Activated CD8-positive, alpha-beta T cell treated with anti-CD3 and anti-CD28 coated beads, Interleukin-2, amount 10 ng/mL, durations not matched to agents 7 days and 5 days (primary cell): ENCODE measurements around the gene ALX3. TPM values are rescaled to one million over a fixed set of nuclear protein-coding genes. Genes with fewer than 3 reads are reported as not detected.

Source experiments
- ATAC-seq: fragments of 150-1000 bp; cut with Tn5 transposase; one replicate; pipeline ENCODE4 v1.10.0; 2021; ENCODE audit warnings: moderate library complexity
- CTCF ChIA-PET: fragments of 350-600 bp; sonication (Branson Sonifier 250); formaldehyde crosslinking; loops from one replicate; lab custom pipeline; 2021; ENCODE audit warnings: antibody characterized with exemption; lab: Charles Lee
- POLR2A ChIA-PET: fragments of 350-600 bp; sonication (Branson Sonifier 250); formaldehyde crosslinking; loops from one replicate; lab custom pipeline; 2021; ENCODE audit warnings: antibody characterized with exemption; lab: Charles Lee
- DNase-seq: peaks from one replicate; pipeline ENCODE4 v3.0.0-alpha.2; 2020
- H3K27ac Mint-ChIP-seq: one replicate; pipeline ENCODE4 v1.8.0; 2021; ENCODE audit warnings: mild to moderate bottlenecking, mixed read lengths
- H3K27me3 Mint-ChIP-seq: one replicate; pipeline ENCODE4 v1.8.0; 2021; ENCODE audit warnings: low read depth, mixed read lengths
- H3K36me3 Mint-ChIP-seq: one replicate; pipeline ENCODE4 v1.8.0; 2021; ENCODE audit warnings: low read depth, mixed read lengths
- H3K4me1 Mint-ChIP-seq: one replicate; pipeline ENCODE4 v1.8.0; 2021; ENCODE audit warnings: low read depth, mixed read lengths
- H3K4me3 Mint-ChIP-seq: one replicate; pipeline ENCODE4 v1.8.0; 2021; ENCODE audit warnings: mild to moderate bottlenecking, mixed read lengths
- H3K9me3 Mint-ChIP-seq: one replicate; pipeline ENCODE4 v1.8.0; 2022; ENCODE audit warnings: mixed read lengths; ENCODE audit not compliant: insufficient read depth
- total RNA-seq, 2 experiments: library from RNA; stranded (reverse); gene quantifications; one replicate each; pipeline ENCODE4 v1.2.3, GENCODE V29; 2021

ALX3 gene
- total RNA-seq, 2 experiments from 2014 or later, result not detected

DNA sequence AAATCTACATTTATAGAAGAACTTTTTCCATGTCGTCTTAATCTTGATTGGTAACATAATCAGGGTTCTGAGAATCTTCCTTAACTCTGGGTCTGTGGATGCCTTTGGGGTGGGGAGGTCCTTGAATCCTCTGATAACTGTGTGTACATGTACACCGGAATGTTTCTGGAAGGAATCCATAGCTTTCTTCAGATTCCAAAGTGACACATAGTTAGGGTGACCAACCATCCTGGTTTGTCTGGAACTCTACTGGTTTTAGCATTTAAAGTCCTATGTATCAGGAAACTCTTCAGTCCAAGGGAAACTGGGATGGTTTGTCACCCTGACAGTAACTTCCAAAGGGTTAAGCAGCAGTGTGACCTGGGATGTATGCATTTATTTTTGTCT lies 19.2 kb downstream of the ALX3 start:
- CTCF ChIA-PET, result interaction anchor here (0.8 to 5.6 kb wide), 6 partner anchors 9 to 53 kb away, joined by 3 to 47 read pairs (median 16); partner anchors contain the start of gene STRIP1
- ATAC-seq (no peak), DNase-seq (no peak)
- no peaks in the 10 kb centered on the region for H3K4me1 Mint-ChIP-seq
- no peak overlapping the region for H3K27ac Mint-ChIP-seq
- no peak overlapping the region for H3K4me3 Mint-ChIP-seq
- H3K36me3 Mint-ChIP-seq, result peaks cover 50% of the 10 kb centered on the region
- no peaks in the 10 kb centered on the region for H3K27me3 Mint-ChIP-seq
- POLR2A ChIA-PET, result interaction anchor here (0.8 to 1.2 kb wide), 2 partner anchors 17 to 22 kb away, joined by 3 read pairs; partner anchors contain the start of gene STRIP1
- no peaks in the 10 kb centered on the region for H3K9me3 Mint-ChIP-seq

DNA sequence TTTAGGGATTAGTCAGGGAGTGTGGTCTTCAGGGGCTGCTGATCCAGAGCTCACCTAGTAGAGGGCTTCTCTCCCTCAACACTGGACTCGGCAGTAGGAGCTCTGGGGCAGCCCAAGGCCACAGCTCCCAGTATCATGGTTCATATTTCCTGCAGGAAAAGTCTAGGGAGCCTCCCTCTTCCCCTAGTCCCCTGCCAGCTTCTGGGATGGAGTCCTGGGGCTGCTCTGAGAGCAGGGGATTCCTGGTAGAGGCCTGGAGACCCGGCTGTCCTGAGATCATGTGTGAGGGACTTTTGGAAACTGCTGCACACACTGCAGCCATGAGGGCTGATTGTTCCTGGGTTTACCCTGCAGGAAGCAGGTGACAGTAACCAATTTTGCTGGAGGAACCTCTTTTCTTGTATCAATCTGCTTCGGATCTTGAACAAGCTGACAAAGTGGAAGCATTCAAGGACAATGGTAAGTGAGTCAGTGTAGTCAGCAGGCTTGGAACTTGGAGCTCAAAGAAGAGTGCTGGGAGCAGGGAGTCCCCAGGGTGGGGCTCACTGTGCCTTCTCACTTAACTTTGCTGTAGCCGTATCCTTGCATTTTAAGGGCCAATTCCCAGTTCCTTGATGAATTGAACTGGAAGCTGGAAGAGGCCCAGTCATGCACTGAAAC lies 19.7 kb downstream of the ALX3 start:
- no peaks in the 10 kb centered on the region for H3K4me1 Mint-ChIP-seq
- no peak for ATAC-seq
- DNase-seq, result no peak
- ChIA-PET POLR2A (interaction anchor here (0.5 to 1.0 kb wide), 2 partner anchors 14 to 16 kb away, joined by 4 read pairs; partner anchors contain the start of gene STRIP1), CTCF (interaction anchor here (1.3 to 4.9 kb wide), 4 partner anchors 9 to 54 kb away, joined by 6 to 47 read pairs (median 10); no protein-coding TSS in a partner anchor)
- no peaks in the 10 kb centered on the region for H3K9me3 Mint-ChIP-seq
- H3K36me3 Mint-ChIP-seq, result peaks cover 52% of the 10 kb centered on the region
- H3K27me3 Mint-ChIP-seq, result no peaks in the 10 kb centered on the region
- no peak overlapping the region for H3K4me3 Mint-ChIP-seq
- H3K27ac Mint-ChIP-seq, result no peak overlapping the region

DNA sequence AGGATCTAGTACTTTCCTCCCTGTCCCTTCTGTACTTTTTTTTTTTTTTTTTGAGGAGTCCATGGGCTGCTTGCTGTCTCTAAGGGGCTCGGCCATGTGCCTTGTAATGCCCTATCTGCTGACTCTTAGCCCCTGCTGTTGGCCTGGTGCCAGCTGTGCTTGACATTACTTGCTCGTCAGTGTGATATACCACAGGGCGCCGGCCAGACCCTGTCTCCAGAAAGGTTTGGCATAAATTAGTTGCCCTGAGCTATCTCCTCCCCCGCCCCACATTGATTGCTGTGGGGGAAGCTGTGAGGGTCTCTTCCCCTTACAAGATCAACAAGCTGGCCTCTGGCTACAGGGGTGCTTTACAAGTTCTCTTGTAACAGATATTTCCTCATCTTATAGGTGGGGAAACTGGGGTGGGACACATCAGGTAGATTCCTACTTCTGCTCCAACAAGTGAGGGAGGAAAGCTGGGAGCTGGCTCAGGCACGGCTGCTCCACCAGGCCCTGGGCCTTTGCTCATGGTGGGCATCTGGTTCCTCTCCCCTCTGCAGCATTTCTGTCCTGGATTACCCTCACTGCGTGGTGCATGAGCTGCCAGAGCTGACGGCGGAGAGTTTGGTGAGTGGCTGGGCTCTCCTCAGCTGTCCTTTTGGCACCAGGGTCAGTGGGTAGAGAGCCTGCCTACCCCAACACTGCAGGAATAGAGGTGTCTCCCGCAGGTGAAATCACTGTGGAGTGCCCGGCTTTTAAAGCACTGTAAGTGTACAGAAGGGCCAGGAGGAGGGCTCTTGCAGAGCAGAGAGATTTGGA lies 20.5 kb downstream of the ALX3 start:
- Mint-ChIP-seq H3K27ac (no peak overlapping the region), H3K9me3 (no peaks in the 10 kb centered on the region), H3K36me3 (peaks cover 52% of the 10 kb centered on the region), H3K27me3 (no peaks in the 10 kb centered on the region), H3K4me3 (no peak overlapping the region), H3K4me1 (no peaks in the 10 kb centered on the region)
- ChIA-PET CTCF (interaction anchor here (1.3 to 4.9 kb wide), 4 partner anchors 10 to 54 kb away, joined by 6 to 47 read pairs (median 10); no protein-coding TSS in a partner anchor), POLR2A (interaction anchor here (0.5 to 1.0 kb wide), 2 partner anchors 13 to 15 kb away, joined by 4 read pairs; partner anchors contain the start of gene STRIP1)
- ATAC-seq, result no peak
- DNase-seq, result no peak

GRCh38 chr1:110048923-110049601 lies 21.4 kb downstream of the ALX3 start:
- POLR2A ChIA-PET, result no interaction called here
- Mint-ChIP-seq H3K9me3 (no peaks in the 10 kb centered on the region), H3K4me3 (no peak overlapping the region), H3K27me3 (no peaks in the 10 kb centered on the region), H3K36me3 (peaks cover 51% of the 10 kb centered on the region), H3K27ac (no peak overlapping the region), H3K4me1 (no peaks in the 10 kb centered on the region)
- no peak for ATAC-seq
- DNase-seq, result no peak
- CTCF ChIA-PET, result interaction anchor here (1.3 to 1.4 kb wide), 2 partner anchors 14 to 19 kb away, joined by 4 to 6 read pairs; partner anchors contain the start of gene STRIP1

DNA sequence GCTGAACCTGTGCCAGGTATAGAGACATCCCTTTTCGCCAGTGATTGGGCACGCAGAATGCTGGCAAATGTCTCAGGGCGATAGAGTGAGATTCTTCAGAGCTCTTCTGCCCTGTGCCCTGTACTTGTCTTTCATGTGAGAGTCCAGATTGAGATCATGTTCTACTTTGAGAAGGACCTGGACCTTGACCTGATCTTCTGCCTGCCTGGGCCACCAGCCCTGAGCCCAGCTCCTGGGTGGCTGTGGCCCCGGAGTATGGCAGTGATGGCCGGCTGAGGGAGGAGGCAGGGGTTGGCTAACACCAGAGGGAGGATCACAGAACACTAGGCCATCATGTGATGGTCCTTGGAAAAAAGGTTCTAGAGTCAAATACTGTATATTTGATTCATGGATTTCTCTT lies 22.2 kb downstream of the ALX3 start:
- no peak overlapping the region for H3K4me3 Mint-ChIP-seq
- CTCF ChIA-PET, result interaction anchor here (1.4 kb wide), 1 partner anchor 14 kb away, joined by 4 read pairs; the partner anchor contains the start of gene STRIP1
- ATAC-seq, result no peak
- no peak overlapping the region for H3K27ac Mint-ChIP-seq
- DNase-seq, result no peak
- H3K4me1 Mint-ChIP-seq, result no peaks in the 10 kb centered on the region
- POLR2A ChIA-PET, result no interaction called here
- H3K36me3 Mint-ChIP-seq, result peaks cover 50% of the 10 kb centered on the region
- no peaks in the 10 kb centered on the region for H3K9me3 Mint-ChIP-seq
- H3K27me3 Mint-ChIP-seq, result no peaks in the 10 kb centered on the region

GRCh38 chr1:110047463-110047862 lies 23.0 kb downstream of the ALX3 start:
- ATAC-seq (no peak), DNase-seq (no peak)
- Mint-ChIP-seq H3K27ac (no peak overlapping the region), H3K4me3 (no peak overlapping the region), H3K9me3 (no peaks in the 10 kb centered on the region), H3K36me3 (peaks cover 51% of the 10 kb centered on the region), H3K4me1 (no peaks in the 10 kb centered on the region), H3K27me3 (no peaks in the 10 kb centered on the region)
- CTCF ChIA-PET, result interaction anchor here (2.0 to 4.2 kb wide), 2 partner anchors 13 to 41 kb away, joined by 4 to 29 read pairs; no protein-coding TSS in a partner anchor
- POLR2A ChIA-PET, result no interaction called here

- ATAC-seq (no peak), DNase-seq (no peak)
- no peaks in the 10 kb centered on the region for H3K4me1 Mint-ChIP-seq
- CTCF ChIA-PET, result interaction anchor here (1.6 to 3.2 kb wide), 2 partner anchors 11 to 13 kb away, joined by 5 to 19 read pairs; no protein-coding TSS in a partner anchor
- no peak overlapping the region for H3K27ac Mint-ChIP-seq
- no peaks in the 10 kb centered on the region for H3K27me3 Mint-ChIP-seq
- H3K4me3 Mint-ChIP-seq, result no peak overlapping the region
- POLR2A ChIA-PET, result no interaction called here
- H3K36me3 Mint-ChIP-seq, result peaks cover 63% of the 10 kb centered on the region
- no peaks in the 10 kb centered on the region for H3K9me3 Mint-ChIP-seq
These were observed 27.5 kb downstream of the ALX3 start for GRCh38 chr1:110043016-110043415.

DNA sequence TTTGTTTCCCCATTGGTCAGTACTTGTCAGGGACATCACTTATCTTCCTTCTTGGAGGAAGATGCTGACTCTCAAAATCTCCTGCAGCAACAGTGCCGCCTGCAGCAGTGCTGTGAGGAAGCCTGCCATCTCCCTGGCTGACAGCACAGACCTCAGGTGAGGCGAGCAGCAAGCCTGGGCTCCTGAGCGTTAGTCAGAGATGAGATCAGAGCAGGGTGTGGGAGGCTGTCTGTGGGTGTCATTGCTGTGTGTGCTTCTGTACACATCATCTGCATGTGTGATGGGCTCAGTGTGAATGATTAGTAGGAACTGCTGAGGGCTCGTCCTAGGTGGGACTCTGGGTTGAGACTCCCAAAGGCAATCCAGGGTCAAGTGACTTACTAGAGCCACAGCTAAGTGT lies 29.9 kb downstream of the ALX3 start:
- no peaks in the 10 kb centered on the region for H3K27me3 Mint-ChIP-seq
- no peaks in the 10 kb centered on the region for H3K9me3 Mint-ChIP-seq
- no peak overlapping the region for H3K4me3 Mint-ChIP-seq
- peak; percentile 32 for ATAC-seq
- no peak for DNase-seq
- CTCF ChIA-PET, result interaction anchor here (1.2 to 2.2 kb wide), 3 partner anchors 11 to 56 kb away, joined by 4 to 9 read pairs (median 5); partner anchors contain the start of gene AHCYL1
- peaks cover 50% of the 10 kb centered on the region for H3K36me3 Mint-ChIP-seq
- H3K27ac Mint-ChIP-seq, result no peak overlapping the region
- peaks cover 14% of the 10 kb centered on the region for H3K4me1 Mint-ChIP-seq
- POLR2A ChIA-PET, result no interaction called here

DNA sequence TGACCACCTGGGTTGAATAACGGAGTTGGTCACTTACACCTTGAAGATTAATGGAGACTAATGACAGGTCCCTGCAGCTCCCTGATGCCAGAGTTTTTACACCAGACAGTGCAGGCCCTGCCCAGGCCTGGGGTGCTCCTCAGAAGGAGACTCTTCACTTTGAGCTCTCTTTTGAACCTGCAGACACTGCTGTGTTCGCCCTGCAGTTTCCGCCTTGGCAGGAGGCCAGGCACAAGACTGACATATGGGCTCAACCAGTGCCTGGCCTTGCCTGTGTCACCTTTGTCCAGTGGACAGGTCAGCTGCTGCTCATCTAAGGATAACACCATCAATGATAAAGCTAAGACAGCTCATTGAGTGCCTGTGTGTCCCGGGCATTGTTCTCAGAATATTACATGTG lies 30.8 kb downstream of the ALX3 start:
- Mint-ChIP-seq H3K4me3 (no peak overlapping the region), H3K27me3 (no peaks in the 10 kb centered on the region), H3K27ac (no peak overlapping the region), H3K4me1 (peaks cover 20% of the 10 kb centered on the region), H3K36me3 (peaks cover 44% of the 10 kb centered on the region), H3K9me3 (no peaks in the 10 kb centered on the region)
- DNase-seq, result no peak
- no peak for ATAC-seq
- ChIA-PET CTCF (interaction anchor here (1.3 to 5.9 kb wide), 3 partner anchors 10 to 20 kb away, joined by 5 to 41 read pairs (median 8); no protein-coding TSS in a partner anchor), POLR2A (interaction anchor here (0.6 kb wide), 1 partner anchor 54 kb away, joined by 3 read pairs; no protein-coding TSS in a partner anchor)

GRCh38 chr1:110038271-110038670 lies 32.2 kb downstream of the ALX3 start:
- H3K4me3 Mint-ChIP-seq, result no peak overlapping the region
- POLR2A ChIA-PET, result no interaction called here
- no peak for ATAC-seq
- peaks cover 37% of the 10 kb centered on the region for H3K36me3 Mint-ChIP-seq
- CTCF ChIA-PET, result interaction anchor here (0.9 to 5.9 kb wide), 4 partner anchors 8 to 54 kb away, joined by 3 to 41 read pairs (median 24); partner anchors contain the start of gene AHCYL1
- H3K27ac Mint-ChIP-seq, result no peak overlapping the region
- peaks cover 30% of the 10 kb centered on the region for H3K4me1 Mint-ChIP-seq
- H3K9me3 Mint-ChIP-seq, result no peaks in the 10 kb centered on the region
- no peaks in the 10 kb centered on the region for H3K27me3 Mint-ChIP-seq
- no peak for DNase-seq
